Activated CD8-positive, alpha-beta memory T cell treated with anti-CD3 and anti-CD28 coated beads for 36 hours (primary cell): ENCODE measurements around the gene LIPT1. TPM values are rescaled to one million over a fixed set of nuclear protein-coding genes. Genes with fewer than 3 reads are reported as not detected.
"Not testable (repeated sequence)": the region's sequence is repeated elsewhere in the genome, so short reads cannot be mapped to it uniquely, and the experiment has no call there.

Source experiments
- CTCF ChIA-PET: fragments of 350-600 bp; sonication (Branson Sonifier 250); formaldehyde crosslinking; loops from one replicate; lab custom pipeline; 2021; ENCODE audit warnings: antibody characterized with exemption; lab: Charles Lee
- POLR2A ChIA-PET: fragments of 350-600 bp; sonication (Branson Sonifier 250); formaldehyde crosslinking; loops from one replicate; lab custom pipeline; 2021; ENCODE audit warnings: antibody characterized with exemption; lab: Charles Lee
- total RNA-seq, 2 experiments: library from RNA; stranded (reverse); gene quantifications; one replicate each; pipeline ENCODE4 v1.2.3, GENCODE V29; 2021

The LIPT1 gene
- total RNA-seq: 1 to 10 TPM; 4.3 TPM

DNA sequence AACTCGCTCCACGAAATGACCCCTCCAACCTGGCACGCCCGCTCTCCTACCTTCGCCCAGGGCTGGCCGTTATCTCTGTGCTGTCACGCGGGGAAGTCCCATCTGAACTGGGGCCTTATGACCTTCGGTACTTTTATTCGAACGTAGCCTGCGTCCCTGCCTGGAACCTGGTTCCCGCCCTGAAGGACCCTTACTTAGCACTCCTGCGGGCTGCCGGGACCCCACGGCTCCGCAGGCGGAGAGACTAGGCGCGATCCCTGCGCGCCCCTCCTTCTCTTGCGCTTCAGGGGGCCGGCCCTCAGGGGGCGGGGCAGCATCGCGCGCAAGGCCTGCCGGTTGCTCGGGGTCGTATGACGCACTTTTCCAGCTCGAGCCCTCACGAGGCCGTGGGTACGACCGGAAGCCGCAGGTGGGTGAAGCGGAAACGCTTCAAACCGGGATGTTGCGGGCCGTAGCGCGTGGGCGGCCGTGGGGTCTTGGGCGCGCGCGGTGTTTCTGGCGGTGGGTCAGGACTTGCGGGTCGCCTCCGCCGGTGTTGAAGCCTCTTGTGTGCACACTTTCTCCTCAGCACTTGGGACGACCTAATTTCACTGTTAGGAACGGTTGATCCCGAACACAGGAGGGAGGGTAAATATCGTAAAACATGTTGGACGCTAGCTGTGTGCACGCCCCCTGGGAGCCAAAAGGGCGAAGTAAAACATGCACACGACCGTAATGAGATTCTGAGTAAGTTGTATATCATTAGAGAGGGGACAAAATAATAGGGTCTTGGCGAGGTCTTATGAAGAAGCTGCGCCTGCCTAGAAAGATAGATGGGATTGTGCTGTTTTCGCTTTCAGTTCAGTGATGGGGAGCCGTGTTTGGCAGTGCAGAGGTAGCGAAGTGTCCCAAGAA is at the start of gene LIPT1, which contains the start of gene TSGA10:
Gene LIPT1 (plus strand): TSS at position 325 of the 894 bp plus-strand sequence. CDS start 6,991 bp downstream, outside the sequence.
Gene TSGA10 (minus strand): TSS at position 300 of the 894 bp plus-strand sequence. CDS start 45,503 bp downstream, outside the sequence.
- POLR2A ChIA-PET: interaction anchor here (1.0 to 2.5 kb wide), 4 partner anchors 11 to 25 kb away, joined by 3 to 20 read pairs (median 6); partner anchors contain the start of genes C2orf15, MITD1 and MRPL30
- CTCF ChIA-PET: interaction anchor here (0.7 to 2.5 kb wide), 4 partner anchors 14 to 232 kb away, joined by 3 to 11 read pairs (median 4); partner anchors contain the start of genes C2orf15 and MITD1

DNA sequence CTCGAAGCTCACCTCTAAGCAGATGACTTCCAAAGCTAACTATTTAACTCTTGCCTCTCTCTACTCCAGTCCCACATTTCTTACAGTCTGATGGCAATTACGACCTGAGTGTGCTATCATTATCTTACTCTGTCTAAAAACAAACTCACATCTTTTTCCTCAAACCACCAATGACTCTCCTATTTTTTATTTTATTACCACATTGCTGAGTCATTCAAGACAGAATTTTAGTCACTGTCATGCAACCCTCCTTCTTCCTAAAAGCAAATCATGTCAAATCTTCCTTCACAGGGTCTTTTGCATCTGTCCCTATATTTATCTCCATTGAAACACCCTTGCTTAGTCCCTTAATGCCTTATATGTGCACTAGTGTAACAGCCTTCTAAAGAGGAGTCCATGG is 47.9 kb upstream of the LIPT1 start:
- ChIA-PET POLR2A (no interaction called here), CTCF (no interaction called here)

DNA sequence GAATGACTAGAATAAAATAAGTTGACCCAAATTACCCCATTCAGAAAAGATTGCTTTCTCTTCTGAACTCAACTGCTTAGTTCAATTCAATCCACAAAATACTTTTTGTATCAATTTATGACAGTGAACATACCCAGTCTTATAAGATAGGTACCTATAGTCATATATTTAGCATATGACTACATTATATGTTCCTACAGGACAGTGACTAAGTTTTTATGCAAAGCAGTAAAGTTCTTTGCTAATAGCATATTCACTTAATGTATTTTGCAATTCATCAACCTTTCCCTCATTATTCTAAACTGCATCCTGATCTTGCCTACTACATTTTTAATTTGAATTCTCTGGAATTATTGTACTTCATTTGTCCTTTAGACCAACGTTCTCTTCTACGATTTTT is 43.5 kb upstream of the LIPT1 start:
- ChIA-PET CTCF (no interaction called here), POLR2A (no interaction called here)

DNA sequence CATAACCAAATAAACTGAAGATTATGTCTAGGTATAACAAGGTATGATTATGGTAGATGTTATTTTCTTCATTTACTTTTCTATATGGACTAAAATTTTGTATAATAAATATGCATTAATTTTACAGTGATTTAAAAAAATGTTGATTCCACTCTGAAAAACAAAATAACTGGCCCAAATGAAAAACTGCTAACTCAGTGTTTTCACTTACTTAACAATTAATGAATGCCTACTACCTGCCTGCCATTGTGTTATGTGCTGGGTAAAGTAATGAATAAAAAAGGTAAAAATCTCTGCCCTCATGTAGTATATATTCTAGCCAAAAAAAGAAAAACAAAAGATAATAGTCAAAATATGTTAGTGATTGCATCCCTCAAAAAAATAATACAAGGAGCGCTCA is 42.8 kb upstream of the LIPT1 start:
- POLR2A ChIA-PET: no interaction called here
- CTCF ChIA-PET: no interaction called here

DNA sequence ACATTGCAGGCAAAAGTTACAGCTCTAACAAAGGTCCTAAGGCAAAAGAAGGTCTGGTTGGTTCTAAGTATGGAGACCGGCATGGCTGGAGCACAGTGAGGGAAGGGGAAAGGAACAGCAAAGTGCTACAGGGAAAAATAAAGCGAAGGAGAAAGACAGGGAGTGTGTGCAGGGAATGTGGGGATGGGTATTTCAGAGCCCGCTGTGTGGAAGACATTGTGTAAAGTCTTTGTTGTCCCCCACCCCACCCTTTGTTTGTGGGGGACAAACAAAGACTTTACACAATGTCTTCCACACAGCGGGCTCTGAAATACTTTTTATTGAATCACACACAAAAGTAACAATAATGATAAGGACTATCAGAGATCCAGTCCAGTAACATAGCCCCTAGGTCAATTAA is 42.1 kb upstream of the LIPT1 start:
- POLR2A ChIA-PET: no interaction called here
- CTCF ChIA-PET: no interaction called here

DNA sequence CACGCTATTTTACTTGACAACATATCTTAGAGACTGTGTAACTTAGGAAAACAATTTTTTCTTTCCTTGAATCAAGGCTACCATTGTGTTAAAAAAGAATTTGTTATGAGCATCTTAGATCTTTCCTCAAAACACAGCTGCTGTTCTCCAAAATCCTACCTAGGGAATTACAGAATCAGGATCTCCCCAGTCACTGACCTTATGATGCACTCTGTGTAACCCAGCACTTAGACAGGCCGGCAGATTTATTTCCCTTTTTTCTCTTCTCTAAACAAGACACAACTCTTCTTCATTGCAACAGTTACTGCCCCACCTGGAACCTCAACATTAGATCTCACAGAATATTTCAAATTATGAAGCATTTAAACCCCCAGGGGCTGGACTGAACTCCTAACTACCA is 26.8 kb upstream of the LIPT1 start:
- ChIA-PET POLR2A (no interaction called here), CTCF (no interaction called here)

DNA sequence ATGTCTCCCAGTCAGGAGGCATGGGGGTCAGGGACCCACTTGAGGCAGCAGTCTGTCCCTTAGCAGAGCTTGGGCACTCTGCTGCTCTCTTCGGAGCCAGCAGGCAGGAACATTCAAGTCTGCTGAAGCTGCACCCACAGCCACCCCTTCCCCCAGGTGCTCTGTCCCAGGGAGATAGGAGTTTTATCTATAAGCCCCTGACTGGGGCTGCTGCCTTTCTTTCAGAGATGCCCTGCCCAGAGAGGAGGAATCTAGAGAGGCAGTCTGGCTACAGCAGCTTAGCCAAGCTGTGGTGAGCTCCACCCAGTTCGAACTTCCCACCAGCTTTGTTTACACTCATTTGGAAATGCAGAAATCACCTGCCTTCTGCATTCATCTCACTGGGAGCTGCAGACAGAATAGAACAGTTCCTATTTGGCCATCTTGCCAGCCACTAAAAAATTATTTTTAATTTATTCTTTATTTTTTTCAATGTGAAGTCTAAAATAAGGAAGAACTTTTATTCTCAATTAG is 19.7 kb upstream of the LIPT1 start:
- CTCF ChIA-PET, POLR2A ChIA-PET: not testable (repeated sequence)

DNA sequence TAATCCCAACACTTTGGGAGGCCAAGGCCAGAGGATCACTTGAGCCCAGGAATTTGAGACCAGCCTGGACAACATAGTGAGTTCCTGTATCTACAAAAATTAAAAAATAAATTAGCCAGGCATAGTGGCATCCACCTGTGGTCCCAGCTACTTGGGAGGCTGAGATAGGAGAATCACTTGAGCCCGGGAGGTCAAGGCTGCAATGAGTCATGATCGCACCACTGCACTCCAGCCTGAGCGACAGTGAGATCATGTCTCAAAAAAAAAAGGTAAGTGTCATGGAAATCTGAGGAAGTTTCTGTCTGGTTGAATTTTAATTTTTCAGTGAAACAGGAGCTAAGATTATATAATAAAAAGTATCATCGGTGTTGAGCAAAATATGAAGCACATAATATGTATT is 15.8 kb upstream of the LIPT1 start:
- CTCF ChIA-PET: no interaction called here
- POLR2A ChIA-PET: no interaction called here

DNA sequence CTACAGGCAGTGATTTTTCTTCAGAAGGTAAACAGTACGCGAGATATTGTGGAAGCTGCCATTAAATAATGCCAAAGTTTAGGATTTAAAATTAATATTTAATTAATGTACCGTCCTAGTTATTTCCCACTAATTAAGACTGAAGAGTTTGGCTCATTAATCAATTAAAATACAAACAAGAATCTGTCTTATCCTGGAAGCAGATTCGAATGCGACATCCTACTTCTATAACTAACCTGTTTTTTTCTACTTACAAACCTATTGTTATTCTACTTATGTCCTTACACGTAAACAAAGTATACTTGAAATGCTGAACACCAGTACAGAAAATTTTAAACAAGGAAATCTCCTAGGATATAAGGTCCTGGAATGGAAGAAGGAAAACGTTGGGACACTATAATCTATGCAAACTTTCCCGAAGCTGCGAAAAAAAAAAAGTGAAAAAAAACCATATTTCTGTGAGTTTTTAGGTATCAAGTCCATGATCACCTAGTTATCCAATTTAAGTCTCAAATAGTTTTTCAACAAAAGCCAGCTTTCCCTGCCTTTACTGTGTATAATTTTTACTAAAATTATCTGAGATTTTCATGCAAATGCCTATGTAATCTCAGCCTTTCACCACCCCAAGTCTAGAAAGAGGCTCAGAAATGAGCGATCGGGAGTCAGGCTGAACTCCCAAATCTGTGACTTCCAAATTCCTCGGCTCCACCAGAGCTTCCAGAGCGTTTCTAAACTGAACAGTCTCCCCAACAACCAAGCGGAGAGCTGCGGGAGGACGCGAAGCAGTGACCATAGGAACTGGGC is 14.5 kb upstream of the LIPT1 start:
- ChIA-PET CTCF (interaction anchor here (1.2 to 2.2 kb wide), 3 partner anchors 15 to 40 kb away, joined by 4 to 11 read pairs (median 6); partner anchors contain the start of genes LIPT1 and TSGA10), POLR2A (interaction anchor here (0.6 to 2.1 kb wide), 4 partner anchors 15 to 627 kb away, joined by 3 to 20 read pairs (median 6); partner anchors contain the start of genes EIF5B, LIPT1 and TSGA10)

DNA sequence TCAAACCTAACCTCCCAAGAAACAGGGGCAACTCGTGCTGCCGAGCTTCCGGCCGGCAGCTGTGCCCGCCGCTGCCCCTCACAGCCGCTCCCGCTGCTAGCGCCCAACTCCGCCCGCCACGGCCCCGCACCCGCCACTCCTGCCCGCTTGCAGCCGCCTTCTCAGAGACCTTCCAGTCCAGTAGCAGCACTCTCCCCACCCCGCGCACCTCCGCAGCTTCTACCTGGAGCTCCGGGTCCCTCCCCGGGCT is 14.0 kb upstream of the LIPT1 start:
- ChIA-PET CTCF (interaction anchor here (1.2 to 2.2 kb wide), 3 partner anchors 14 to 39 kb away, joined by 4 to 11 read pairs (median 6); partner anchors contain the start of genes LIPT1 and TSGA10), POLR2A (interaction anchor here (0.6 to 2.1 kb wide), 5 partner anchors 9 to 627 kb away, joined by 3 to 20 read pairs (median 3); partner anchors contain the start of genes EIF5B, LIPT1 and TSGA10)

DNA sequence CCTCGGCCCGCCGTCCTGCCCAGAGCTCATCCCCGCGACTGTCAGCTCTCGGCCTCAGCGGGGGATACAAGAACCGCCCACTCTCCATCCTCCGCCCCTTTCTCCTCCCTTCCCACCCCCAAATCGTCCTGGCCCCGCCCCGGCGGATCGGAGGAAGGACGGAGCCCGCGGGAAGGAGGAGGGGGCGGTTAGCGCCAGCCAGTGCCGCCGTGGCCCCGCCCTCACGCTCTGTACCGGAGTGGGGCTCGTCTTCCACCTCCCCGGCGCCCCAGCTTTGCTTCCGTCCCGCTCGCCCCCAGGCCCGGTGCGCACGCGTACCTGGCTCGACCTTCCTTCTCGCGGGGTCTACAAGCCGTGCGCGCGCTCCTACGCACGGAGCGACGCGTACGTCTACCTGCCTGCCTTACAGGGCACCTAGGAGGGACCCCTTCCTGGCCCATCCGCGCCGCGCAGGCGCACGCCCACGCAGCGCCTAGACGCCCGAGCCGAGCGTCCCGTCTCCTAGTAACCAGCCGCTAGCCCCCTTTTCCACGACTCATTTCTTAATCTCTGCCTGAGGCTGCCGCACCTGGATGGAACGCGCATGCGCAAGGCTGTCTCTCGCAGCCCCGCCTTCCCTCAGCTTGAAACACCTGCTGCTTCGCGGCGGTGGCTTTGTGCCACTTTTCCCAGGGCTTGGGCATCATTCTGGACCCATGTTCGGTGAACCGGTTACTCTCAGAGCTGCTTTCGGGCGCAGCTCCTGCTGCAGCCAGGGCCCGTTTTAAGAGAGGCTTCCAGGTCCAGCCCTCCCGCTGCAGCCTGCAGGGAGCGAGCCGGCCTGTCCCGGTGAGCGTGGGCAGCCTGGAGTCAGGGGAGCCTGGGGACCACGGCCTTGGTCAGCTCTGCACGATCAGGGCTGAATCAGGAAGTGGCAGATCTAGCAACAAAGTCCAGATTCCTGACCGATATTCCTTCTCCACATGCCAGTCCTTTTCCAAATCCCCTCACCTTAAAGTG is 13.4 kb upstream of the LIPT1 start, which contains the start of gene C2orf15:
Gene C2orf15 (plus strand): TSS at position 598 of the 999 bp plus-strand sequence. CDS start 8,852 bp downstream, outside the sequence.
- ChIA-PET POLR2A (interaction anchor here (0.6 to 2.1 kb wide), 6 partner anchors 8 to 628 kb away, joined by 3 to 20 read pairs (median 3); partner anchors contain the start of genes EIF5B, LIPT1 and TSGA10), CTCF (interaction anchor here (0.7 to 2.2 kb wide), 4 partner anchors 14 to 62 kb away, joined by 3 to 11 read pairs (median 5); partner anchors contain the start of genes LIPT1 and TSGA10)

DNA sequence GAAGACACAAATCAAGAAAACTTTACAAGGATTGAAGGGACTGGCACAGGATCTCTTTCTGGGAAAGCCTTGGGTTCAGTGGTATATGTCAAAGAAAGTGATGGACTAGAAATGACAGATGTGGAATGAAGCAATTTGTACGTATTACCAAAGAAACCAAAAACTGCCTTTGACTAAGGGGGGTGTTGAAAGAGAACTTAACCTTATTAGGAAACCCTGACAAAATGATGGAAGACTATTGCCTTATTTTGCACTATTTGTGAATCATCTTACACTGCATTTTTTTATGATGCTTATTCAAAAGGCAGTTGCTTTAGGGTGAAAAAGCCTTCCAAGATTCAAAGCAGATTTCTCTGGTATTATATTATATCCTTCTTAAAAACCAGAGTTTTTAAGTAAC is 4.1 kb upstream of the LIPT1 start:
- POLR2A ChIA-PET: no interaction called here
- CTCF ChIA-PET: no interaction called here

DNA sequence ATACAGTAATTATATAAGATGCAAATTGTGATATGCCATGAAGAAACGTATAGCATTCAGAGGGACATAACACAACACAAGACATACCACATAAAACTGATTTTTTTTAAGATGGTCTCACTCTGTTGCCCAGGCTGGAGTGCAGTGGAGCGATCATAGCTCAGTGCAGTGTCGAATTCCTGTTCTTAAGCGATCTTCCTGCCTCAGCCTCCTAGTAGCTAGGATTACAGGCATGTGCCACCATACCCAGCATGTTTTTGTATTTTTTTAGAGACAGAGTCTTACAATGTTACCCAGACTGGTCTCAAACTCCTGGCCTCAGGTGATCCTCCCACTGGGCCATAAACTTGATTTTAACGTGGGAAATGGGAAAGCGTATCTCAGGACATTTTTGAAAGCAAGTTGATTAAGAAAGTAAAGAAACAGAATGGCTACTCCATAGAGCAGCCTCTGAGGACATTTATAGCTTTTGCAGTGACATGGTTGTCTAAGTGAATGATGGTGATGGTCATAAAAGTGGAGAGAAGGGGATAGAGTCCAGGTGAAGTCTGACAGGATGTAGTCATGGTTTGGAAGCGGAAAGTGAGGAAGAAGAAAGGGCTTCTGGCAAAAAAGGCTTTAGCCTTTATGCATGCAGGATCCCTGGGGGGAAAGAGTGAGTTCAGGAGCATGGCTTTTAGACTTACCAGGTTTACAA is 2.4 kb upstream of the LIPT1 start:
- ChIA-PET CTCF (no interaction called here), POLR2A (no interaction called here)

DNA sequence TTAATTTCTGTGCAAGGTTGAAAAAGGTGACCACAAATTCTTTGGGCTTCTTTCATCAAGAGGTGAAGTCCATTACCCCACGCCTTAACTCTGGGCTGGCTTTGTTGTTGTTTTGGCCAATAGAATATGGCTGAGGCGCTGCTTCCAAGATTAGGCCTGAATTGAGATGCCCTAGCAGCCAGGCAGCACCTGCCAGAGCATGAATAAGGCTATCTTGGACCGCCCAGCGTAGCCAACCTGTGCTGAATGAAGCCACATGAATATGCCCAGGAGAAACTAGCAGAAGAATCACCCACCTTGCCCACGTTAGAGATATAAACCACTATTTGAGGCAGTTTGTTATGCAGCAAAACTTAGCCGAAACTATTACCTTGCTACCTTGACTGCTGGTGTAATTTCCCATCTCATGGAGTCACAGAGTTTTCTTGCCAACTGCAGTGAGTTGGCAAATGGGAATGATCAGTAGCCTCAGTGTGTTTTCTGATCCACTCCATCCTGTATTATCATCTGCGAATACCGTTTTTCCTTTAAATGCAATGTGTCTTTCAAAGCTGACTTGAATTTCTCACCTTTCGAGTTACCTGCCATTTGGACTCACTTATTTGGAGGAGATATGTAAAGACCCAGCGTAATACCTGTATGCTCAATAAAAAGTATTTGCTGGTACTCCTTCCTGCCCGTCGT is 704 bp upstream of the LIPT1 start:
- CTCF ChIA-PET: interaction anchor here (0.9 to 2.5 kb wide), 2 partner anchors 13 to 19 kb away, joined by 3 to 11 read pairs; partner anchors contain the start of gene C2orf15
- POLR2A ChIA-PET: interaction anchor here (1.0 to 2.5 kb wide), 3 partner anchors 12 to 15 kb away, joined by 3 to 20 read pairs (median 5); partner anchors contain the start of gene C2orf15

DNA sequence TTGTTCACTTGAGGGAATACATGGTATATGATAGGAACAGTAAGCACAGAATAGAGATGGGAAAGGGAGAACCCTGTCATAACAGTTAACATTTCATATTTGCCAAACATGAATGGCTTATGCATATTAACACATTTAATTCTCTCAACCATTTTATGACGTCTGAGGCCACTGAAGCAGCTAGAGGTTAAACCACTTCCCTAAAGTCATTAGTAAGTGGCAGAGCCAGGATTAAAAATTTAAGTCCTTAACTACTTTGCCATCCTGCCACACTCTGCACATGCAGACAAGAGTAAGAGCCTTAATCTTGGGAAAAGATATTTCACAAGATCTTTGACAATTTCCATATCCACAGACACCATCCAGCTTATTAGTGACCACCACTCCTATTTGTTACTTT is 2.1 kb downstream of the LIPT1 start:
- POLR2A ChIA-PET: no interaction called here
- CTCF ChIA-PET: interaction anchor here (1.6 kb wide), 1 partner anchor 10 kb away, joined by 4 read pairs; no protein-coding TSS in a partner anchor

DNA sequence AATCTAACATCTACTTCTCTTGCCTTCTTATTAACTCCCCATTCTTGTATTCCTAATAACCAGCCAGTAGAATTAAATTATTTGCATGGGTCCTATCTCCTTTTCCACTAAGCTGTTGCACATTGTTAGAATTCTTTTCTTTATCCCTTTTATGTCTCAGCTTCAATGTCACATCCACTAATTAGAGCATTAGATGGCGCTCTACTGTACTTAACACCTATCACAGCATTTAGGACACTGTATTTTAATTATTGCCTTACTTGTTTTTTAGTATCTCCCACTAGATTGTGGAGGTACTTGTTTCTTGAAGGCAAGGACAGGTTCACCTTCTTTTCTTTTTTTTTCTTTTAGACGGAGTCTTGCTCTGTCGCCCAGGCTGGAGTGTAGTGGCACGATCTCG is 3.8 kb downstream of the LIPT1 start:
- POLR2A ChIA-PET: no interaction called here
- CTCF ChIA-PET: no interaction called here

DNA sequence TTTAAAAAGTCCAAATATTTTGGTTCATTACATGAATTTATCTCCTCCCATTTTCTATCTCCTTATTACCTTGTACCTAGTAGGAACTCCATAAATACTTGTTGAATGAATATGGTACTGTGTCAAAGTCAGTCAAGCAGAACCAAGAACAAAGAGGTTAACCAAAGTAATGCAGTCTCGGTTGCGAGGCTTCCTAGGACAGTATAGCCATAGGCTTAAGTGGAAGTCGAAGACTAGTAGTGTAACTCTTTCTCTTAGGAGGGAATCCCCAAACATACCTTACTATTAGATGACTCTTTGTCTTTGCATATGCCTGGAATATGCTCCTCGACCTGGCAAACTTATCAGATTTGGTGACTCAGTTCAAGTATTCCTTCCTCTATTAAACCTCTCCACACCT is 4.8 kb downstream of the LIPT1 start:
- ChIA-PET POLR2A (no interaction called here), CTCF (no interaction called here)
